ENCODE measurements around the gene RTN4RL1. TPM values are rescaled to one million over a fixed set of nuclear protein-coding genes. Genes with fewer than 3 reads are reported as not detected.

The RTN4RL1 gene
- total and polyA plus RNA-seq, 9 of the 15 experiments (the other 6 are each of a cell fraction or from before 2014, with no cell fraction given), result 0.04 to 0.06 (median 0.04) TPM; not detected in 5

GRCh38 chr17:1992541-1992940 lies 32.6 kb downstream of the RTN4RL1 start:
- DNase-seq (ENCODE audit: extremely low read depth in 1 of 4, low spot score in 3 of 4) (no peak), ATAC-seq (no peak), FAIRE-seq (no peak)
- Histone ChIP-seq H3K79me2 (ENCODE audit: control insufficient read depth, insufficient read depth, low read length) (no peaks in the 10 kb centered on the region), H4K20me1 (replicated peaks; ENCODE audit: control insufficient read depth, insufficient read depth, low read length) (0 out of 2 replicates have a peak, but pooled peaks cover 8% of the 10 kb centered on the region), H2AFZ (ENCODE audit: low read depth, low read length) (no peak overlapping the region), H3K9me1 (ENCODE audit: control insufficient read depth, insufficient read depth, low read length) (no peaks in the 10 kb centered on the region), H3K27ac (ENCODE audit: extremely low read depth, low read depth, low read length) (no peak overlapping the region), H3K4me2 (ENCODE audit: insufficient read depth, low read length) (no peak overlapping the region), H3K4me1 (replicated peaks in 1 of 2; ENCODE audit: control insufficient read depth in 2 of 2, insufficient read depth in 2 of 2, low read length in 2 of 2) (peaks cover 1% of the 10 kb centered on the region in 2 experiments; a peak in 3 of 5 replicates), H3K9ac (ENCODE audit: insufficient read depth in 1 of 2, low read depth in 2 of 2, low read length in 2 of 2) (no peak overlapping the region), H3K36me3 (ENCODE audit: control insufficient read depth, insufficient read depth, low read length) (no peaks in the 10 kb centered on the region), H3K27me3 (ENCODE audit: control insufficient read depth in 2 of 2, insufficient read depth in 2 of 2, low read length in 2 of 2) (peaks cover 9 to 51% of the 10 kb centered on the region in 2 experiments; a peak in 4 of 5 replicates), H3K9me3 (replicated peaks; ENCODE audit: control insufficient read depth, insufficient read depth, low read depth, low read length) (no peaks in the 10 kb centered on the region), H3K4me3 (no peak overlapping the region)
- no TSS peak for BruUV-seq (replicated peaks)
- CTCF ChIA-PET (ENCODE audit: low intra/inter-chr PET ratio), result interaction anchor here (0.6 kb wide), 1 partner anchor 9 kb away, joined by 3 read pairs; no protein-coding TSS in a partner anchor
- POLR2A ChIA-PET, result interaction anchor here (0.6 to 1.3 kb wide), 3 partner anchors 84 to 298 kb away, joined by 3 read pairs; no protein-coding TSS in a partner anchor
- intact Hi-C loops (cut with micrococcal nuclease) (no loop called here), in situ Hi-C loops (cut with MboI) (no loop called here)
- 10% methylated on average over 10 of the region's 10 CpGs for WGBS (ENCODE audit: insufficient coverage, low coverage, missing lambda C conversion rate)
- TF ChIP-seq SMAD2 (IDR thresholded peaks at IDR 0.05; ENCODE audit: low read depth, low read length) (no peak), HMGXB4 (CRISPR knock-in tag; IDR thresholded peaks at IDR 0.05) (no peak), RFX1 (IDR thresholded peaks at IDR 0.05) (no peak), ZNF766 (CRISPR knock-in tag; conservative IDR thresholded peaks at IDR 0.05) (no peak), PTBP1 (IDR thresholded peaks at IDR 0.05; ENCODE audit: low read depth, low read length) (no peak), ZFP91 (CRISPR knock-in tag; IDR thresholded peaks at IDR 0.05) (no peak), ZBED1 (IDR thresholded peaks at IDR 0.05) (no peak), ZNF408 (CRISPR knock-in tag; IDR thresholded peaks at IDR 0.05; ENCODE audit: low read depth) (no peak), ESRRA (IDR thresholded peaks at IDR 0.05; ENCODE audit: borderline replicate concordance, low read depth) (no peak)
- TF ChIP-seq, protein P1, sequence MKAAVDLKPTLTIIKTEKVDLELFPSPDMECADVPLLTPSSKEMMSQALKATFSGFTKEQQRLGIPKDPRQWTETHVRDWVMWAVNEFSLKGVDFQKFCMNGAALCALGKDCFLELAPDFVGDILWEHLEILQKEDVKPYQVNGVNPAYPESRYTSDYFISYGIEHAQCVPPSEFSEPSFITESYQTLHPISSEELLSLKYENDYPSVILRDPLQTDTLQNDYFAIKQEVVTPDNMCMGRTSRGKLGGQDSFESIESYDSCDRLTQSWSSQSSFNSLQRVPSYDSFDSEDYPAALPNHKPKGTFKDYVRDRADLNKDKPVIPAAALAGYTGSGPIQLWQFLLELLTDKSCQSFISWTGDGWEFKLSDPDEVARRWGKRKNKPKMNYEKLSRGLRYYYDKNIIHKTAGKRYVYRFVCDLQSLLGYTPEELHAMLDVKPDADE (conservative IDR thresholded peaks at IDR 0.05; ENCODE audit: control insufficient read depth, low read depth, low read length), result no peak
- TF ChIP-seq, protein P2, sequence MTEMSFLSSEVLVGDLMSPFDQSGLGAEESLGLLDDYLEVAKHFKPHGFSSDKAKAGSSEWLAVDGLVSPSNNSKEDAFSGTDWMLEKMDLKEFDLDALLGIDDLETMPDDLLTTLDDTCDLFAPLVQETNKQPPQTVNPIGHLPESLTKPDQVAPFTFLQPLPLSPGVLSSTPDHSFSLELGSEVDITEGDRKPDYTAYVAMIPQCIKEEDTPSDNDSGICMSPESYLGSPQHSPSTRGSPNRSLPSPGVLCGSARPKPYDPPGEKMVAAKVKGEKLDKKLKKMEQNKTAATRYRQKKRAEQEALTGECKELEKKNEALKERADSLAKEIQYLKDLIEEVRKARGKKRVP (CRISPR knock-in tag; IDR thresholded peaks at IDR 0.05), result no peak
- TF ChIP-seq, protein P3, sequence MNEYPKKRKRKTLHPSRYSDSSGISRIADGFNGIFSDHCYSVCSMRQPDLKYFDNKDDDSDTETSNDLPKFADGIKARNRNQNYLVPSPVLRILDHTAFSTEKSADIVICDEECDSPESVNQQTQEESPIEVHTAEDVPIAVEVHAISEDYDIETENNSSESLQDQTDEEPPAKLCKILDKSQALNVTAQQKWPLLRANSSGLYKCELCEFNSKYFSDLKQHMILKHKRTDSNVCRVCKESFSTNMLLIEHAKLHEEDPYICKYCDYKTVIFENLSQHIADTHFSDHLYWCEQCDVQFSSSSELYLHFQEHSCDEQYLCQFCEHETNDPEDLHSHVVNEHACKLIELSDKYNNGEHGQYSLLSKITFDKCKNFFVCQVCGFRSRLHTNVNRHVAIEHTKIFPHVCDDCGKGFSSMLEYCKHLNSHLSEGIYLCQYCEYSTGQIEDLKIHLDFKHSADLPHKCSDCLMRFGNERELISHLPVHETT (CRISPR knock-in tag; conservative IDR thresholded peaks at IDR 0.05 in 1 of 2, IDR thresholded peaks at IDR 0.05 in 1 of 2), result no peak
- TF ChIP-seq, protein P4, sequence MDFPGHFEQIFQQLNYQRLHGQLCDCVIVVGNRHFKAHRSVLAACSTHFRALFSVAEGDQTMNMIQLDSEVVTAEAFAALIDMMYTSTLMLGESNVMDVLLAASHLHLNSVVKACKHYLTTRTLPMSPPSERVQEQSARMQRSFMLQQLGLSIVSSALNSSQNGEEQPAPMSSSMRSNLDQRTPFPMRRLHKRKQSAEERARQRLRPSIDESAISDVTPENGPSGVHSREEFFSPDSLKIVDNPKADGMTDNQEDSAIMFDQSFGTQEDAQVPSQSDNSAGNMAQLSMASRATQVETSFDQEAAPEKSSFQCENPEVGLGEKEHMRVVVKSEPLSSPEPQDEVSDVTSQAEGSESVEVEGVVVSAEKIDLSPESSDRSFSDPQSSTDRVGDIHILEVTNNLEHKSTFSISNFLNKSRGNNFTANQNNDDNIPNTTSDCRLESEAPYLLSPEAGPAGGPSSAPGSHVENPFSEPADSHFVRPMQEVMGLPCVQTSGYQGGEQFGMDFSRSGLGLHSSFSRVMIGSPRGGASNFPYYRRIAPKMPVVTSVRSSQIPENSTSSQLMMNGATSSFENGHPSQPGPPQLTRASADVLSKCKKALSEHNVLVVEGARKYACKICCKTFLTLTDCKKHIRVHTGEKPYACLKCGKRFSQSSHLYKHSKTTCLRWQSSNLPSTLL (IDR thresholded peaks at IDR 0.05), result no peak
